HG03520 (cell line): ENCODE data around the gene COL6A1.
"Not testable (repeated sequence)": the region's sequence is repeated elsewhere in the genome, so short reads cannot be mapped to it uniquely, and the experiment has no call there.

Experiments
- ATAC-seq: cut with Tn5 transposase; IDR thresholded peaks from one replicate; pipeline ENCODE4 v1.9.1; 2021; ENCODE audit warnings: mild to moderate bottlenecking, moderate library complexity; ENCODE audit not compliant: unreplicated experiment

The COL6A1 gene

GRCh38 chr21:46004168-46004861 is 22.7 kb downstream of the COL6A1 start:
- ATAC-seq = no peak

DNA sequence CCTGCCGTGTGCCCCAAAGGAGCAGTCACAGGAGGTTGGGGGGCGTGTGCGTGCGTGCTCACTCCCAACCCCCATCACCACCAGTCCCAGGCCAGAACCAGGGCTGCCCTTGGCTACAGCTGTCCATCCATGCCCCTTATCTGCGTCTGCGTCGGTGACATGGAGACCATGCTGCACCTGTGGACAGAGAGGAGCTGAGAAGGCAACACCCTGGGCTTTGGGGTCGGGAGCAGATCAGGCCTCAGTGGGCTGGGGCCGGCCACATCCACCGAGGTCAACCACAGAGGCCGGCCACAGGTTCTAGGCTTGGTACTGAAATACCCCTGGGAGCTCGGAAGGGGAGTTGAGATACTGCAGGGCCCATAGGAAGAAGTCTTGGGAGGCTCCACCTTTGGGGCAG is 23.5 kb downstream of the COL6A1 start:
- ATAC-seq = no peak

GRCh38 chr21:46005481-46005881 is 23.9 kb downstream of the COL6A1 start:
- no peak for ATAC-seq

GRCh38 chr21:46005894-46006546 is 24.4 kb downstream of the COL6A1 start:
- ATAC-seq = not testable (repeated sequence)

DNA sequence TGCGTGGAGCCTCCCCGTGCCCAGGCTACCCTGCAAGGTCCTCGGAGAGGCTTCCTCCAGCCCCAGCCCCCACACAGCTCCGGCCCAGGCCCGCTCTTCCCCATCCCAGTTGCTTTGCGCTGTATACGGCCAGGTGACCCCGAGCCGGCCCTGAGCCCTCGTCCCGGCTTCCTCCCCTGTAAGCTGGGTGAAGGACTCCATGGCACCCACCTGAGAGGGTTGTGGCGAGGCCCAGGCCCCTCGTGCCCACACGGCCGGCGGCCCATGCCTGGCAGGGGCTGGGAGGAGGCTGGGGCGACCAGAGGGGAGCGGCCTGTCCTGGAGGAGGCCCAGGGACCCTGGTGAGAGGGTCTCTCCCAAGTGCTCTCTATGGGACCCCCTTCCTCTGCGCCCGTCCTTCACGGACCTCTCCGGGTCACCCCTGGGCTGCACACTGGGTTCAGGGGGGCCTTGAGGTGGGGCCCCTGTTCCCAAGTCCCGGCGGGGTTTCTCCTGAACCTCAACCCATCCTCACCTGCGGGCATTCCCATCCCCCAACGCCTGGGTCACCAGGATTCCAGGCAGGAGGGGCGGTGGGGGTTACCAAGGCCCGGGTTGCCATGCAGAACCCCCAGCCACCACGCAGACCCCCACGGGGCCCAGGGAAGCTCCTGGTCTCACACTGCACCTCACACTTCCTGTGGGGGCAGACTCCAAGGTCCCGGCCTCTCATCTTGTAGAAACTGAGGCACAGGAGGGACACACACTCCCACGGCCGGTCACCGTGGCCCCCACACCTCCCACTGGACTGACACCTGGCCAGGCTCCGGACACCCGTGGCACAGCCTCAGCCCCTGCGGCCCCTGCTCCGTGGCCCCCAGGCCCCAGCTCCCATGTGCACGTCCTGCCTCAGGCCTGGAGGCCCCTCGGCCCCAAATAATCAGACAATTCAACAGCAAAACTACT is 25.2 kb downstream of the COL6A1 start:
- ATAC-seq = no peak

GRCh38 chr21:46007492-46007868 is 25.9 kb downstream of the COL6A1 start:
- ATAC-seq = no peak

- no peak for ATAC-seq
Observed at GRCh38 chr21:46008893-46009621, 27.5 kb downstream of the COL6A1 start.

DNA sequence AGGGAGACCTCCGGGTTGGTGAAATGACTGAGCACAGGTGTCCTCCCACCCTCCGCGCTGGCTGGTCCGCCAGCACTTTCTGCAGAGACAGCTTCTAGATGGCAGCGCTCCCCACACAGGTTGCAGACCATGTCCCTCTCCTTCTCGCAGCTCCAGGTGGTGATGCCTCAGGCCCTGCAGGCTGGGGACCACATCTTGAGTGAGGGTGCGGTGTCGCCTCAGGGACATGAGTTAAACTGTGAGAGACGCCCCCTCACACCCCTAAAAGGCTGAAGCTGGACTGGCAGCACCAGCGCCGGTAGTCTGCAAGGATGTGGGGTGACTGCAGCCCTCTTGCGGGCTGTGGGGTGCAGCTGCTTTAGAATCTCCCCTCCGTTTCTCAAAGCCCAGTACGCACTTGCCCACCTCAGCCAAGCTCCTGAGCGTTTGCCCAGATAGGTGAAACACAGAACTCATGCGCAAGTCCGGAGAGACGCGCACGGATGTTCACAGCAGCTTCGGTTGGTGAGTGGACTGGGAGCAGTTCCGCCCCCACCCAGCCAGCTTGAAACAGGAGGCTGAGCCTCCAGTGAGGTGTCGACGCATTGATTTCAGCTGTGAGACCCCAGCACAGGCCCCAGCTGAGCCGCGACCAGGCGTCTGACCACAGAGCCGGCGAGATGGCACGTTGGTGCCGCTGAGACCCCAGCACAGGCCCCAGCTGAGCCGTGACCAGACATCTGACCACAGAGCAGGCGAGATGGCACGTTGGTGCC is 28.6 kb downstream of the COL6A1 start:
- no peak for ATAC-seq

- ATAC-seq = no peak
Observed at GRCh38 chr21:46011267-46011967, 29.8 kb downstream of the COL6A1 start.

DNA sequence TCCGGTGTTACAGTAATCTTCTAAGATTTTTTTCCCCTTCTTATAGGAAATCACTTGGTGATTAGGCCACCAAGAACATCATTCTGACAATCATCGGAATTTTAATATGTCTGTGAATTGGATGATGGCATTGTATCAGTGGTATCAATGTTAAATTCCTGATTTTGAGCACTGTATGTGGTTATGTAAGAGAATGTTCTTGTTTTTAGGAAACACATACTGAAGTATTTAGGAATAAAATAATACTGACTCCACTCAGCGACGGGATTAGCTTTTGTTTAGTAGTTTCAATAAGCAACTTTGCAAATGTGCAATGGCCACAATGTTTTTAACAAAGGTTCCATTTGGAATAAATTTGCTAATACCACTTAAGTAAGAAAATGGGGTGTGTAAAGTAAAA is 30.6 kb downstream of the COL6A1 start:
- no peak for ATAC-seq

DNA sequence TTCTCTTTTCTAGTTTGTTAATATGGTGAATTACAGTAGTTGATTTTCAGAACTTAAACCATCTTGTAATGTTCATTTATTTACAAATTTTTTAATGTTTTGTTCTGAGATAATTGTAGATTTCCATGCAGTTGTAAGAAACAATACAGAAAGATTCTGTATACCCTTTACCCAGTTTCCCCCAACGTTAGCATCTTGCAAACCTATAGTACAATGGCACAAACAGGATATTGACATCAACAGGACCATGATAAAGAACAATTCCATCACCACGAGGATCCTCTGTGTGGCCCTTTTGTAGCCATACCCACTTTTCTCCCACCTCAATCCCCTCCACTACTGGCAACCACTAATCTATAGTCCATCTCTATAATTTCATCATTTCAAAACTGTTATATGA is 33.3 kb downstream of the COL6A1 start:
- ATAC-seq = no peak

DNA sequence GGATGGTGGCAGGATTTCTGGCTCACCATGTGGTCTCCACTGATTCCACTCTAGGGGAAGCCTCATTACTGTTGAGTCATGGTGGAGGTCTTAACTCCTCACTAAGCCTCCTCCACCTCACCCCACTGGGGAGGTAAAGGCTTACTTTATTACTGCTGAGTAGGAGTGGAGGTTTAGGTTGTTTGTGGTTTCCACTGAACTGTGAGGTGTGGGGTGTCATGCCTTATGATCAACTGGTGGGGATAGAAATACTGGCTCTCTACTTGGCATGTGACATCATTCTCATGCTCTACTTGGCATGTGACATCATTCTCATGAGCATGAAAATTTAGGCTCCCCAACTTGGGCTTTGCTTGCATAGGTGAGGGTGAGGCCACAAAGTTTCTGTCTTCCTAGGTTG is 35.6 kb downstream of the COL6A1 start:
- ATAC-seq = no peak

DNA sequence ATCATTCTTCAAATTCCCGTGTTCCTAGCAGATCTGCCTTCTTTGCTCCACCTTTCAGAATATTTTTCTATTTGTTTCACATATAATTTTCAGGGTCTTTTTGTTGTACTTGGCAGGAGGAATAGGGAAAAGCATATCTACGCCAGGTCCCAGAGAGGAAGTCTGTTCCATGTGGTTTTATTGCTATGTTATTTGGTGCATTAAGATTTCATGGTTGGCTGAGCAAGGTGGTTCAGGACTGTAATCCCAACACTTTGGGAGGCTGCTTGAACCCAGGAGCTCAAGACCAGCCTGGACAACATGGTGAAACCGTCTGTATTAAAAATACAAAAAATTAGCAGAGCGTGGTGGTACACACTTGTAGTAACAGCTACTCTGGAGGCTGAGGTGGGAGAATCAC is 36.1 kb downstream of the COL6A1 start:
- no peak for ATAC-seq

DNA sequence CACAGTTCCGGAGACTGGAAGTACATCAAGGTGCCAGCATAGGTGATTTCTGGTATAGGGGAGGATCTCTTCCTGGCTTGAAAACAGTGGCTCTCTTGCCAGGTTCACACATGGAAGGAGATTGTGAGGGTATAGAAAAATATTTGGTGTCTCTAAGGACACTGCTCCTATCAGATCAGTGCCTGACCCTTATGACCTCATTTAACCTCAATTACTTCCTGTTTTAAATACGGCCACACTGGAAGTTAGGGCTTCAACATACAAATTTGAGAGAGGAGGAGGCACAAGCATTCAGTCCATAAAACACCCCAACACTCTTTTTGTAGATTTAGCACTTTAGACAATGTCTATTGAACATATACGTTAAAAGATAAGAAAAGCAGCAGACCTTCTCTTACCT is 37.0 kb downstream of the COL6A1 start:
- no peak for ATAC-seq

DNA sequence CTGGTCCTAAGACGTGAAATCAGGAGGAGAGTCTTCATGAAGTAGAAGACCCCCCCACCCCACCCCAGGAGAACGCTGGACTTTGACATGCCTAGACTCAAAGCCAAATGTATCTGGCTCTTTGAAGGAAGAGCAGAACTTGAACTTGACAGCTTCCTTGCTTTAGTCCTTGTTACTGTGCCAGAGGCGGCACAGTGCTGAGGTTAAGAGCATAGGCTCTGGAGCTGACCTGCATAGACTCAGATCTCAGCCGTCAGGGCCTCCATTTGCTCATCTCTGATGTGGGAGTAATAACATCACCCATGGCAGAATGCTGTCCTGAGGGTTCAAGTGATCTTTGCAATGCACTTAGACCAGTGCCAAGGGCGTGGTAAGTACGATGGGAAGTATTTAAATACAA is 39.0 kb downstream of the COL6A1 start:
- no peak for ATAC-seq

- no peak for ATAC-seq
Observed at GRCh38 chr21:46021398-46021797, 39.8 kb downstream of the COL6A1 start.

- ATAC-seq = no peak
Observed at GRCh38 chr21:46021978-46022544, 40.5 kb downstream of the COL6A1 start.

- ATAC-seq = no peak
Observed at GRCh38 chr21:46022551-46023525, 41.3 kb downstream of the COL6A1 start.
